PC-9 (cell line): ENCODE measurements around the gene CELF4.
"Not testable (repeated sequence)": the region's sequence is repeated elsewhere in the genome, so short reads cannot be mapped to it uniquely, and the experiment has no call there.

Experiments
- EZH2 ChIP-seq: fragments of 200-600 bp; sonication (generic); IDR thresholded peaks from 2 replicates; pipeline ENCODE4 v1.8.0; 2017; ENCODE audit warnings: antibody characterized with exemption, low read depth
- TF ChIP-seq, protein P1 (sequence below): fragments of 200-600 bp; sonication (generic); conservative IDR thresholded peaks from 2 replicates; pipeline ENCODE4 v1.6.1; 2017; ENCODE audit warnings: mixed run types, antibody characterized with exemption, mild to moderate bottlenecking, moderate library complexity

GRCh38 chr18:37358061-37358460, 207.5 kb downstream of the CELF4 start:
- not testable (repeated sequence) for TF ChIP-seq EZH2
- TF ChIP-seq, protein P1, sequence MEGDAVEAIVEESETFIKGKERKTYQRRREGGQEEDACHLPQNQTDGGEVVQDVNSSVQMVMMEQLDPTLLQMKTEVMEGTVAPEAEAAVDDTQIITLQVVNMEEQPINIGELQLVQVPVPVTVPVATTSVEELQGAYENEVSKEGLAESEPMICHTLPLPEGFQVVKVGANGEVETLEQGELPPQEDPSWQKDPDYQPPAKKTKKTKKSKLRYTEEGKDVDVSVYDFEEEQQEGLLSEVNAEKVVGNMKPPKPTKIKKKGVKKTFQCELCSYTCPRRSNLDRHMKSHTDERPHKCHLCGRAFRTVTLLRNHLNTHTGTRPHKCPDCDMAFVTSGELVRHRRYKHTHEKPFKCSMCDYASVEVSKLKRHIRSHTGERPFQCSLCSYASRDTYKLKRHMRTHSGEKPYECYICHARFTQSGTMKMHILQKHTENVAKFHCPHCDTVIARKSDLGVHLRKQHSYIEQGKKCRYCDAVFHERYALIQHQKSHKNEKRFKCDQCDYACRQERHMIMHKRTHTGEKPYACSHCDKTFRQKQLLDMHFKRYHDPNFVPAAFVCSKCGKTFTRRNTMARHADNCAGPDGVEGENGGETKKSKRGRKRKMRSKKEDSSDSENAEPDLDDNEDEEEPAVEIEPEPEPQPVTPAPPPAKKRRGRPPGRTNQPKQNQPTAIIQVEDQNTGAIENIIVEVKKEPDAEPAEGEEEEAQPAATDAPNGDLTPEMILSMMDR, result not testable (repeated sequence)
